AG09319 (cell line): ENCODE results near the gene PAAF1.
"Not testable (repeated sequence)": the region's sequence is repeated elsewhere in the genome, so short reads cannot be mapped to it uniquely, and the experiment has no call there.

Experiments
- DNase-seq: peaks from one replicate; pipeline ENCODE4 v3.0.0-alpha.2; 2010; ENCODE audit warnings: low read depth; ENCODE audit errors: extremely low read depth
- TF ChIP-seq, protein P1 (sequence below): IDR thresholded peaks from 2 replicates; pipeline ENCODE4 v1.5.1; 2011; ENCODE audit warnings: low read depth, mild to moderate bottlenecking, inconsistent platforms, low read length, moderate library complexity

PAAF1 gene

DNA sequence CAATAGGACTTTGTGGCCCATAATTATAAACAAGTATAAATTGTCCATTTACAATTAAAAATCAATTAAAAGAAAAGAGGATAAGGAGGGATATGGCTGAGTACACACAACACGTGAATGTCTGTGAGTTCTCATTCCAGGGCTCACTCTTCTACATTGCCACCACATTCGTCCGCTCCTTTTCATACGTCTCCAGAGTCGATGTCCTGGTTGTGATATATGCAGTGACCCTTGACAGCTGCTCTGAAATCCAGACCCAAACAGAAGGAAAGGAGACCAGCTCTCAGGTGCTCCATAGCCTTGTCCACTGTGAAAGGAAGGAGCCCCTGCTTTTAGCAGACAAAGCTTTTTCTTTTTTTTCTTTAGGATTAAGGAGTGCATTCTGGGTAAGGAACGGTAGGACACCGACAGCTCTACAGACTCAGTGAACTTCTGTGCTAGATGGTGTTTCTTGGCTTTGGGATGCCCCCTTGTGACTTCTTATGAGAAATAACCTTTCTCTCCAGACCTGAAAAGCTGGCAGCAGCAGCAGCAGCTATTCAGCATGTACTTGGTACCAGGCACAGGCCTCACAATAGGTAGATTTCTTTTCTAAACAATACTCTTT is 54.3 kb downstream of the PAAF1 start:
- peak; percentile 29 for DNase-seq
- TF ChIP-seq, protein P1, sequence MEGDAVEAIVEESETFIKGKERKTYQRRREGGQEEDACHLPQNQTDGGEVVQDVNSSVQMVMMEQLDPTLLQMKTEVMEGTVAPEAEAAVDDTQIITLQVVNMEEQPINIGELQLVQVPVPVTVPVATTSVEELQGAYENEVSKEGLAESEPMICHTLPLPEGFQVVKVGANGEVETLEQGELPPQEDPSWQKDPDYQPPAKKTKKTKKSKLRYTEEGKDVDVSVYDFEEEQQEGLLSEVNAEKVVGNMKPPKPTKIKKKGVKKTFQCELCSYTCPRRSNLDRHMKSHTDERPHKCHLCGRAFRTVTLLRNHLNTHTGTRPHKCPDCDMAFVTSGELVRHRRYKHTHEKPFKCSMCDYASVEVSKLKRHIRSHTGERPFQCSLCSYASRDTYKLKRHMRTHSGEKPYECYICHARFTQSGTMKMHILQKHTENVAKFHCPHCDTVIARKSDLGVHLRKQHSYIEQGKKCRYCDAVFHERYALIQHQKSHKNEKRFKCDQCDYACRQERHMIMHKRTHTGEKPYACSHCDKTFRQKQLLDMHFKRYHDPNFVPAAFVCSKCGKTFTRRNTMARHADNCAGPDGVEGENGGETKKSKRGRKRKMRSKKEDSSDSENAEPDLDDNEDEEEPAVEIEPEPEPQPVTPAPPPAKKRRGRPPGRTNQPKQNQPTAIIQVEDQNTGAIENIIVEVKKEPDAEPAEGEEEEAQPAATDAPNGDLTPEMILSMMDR = peak; percentile 33

DNA sequence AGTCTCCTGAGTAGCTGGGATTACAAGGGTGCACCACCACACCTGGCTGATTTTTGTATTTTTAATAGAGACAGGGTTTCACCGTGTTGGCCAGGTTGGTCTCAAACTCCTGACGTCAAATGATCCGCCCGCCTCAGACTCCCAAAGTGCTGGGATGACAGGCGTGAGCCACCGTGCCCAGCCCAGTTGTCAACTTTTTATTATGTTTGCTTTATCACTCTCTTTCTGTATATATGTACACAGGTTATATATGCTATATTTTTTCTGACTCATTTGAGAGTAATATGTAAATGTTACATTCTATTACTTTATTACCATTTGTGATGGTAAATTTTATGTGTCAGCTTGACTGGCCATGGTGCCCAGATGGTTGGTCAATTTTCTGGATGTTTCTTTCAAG is 55.2 kb downstream of the PAAF1 start:
- no peak for DNase-seq
- TF ChIP-seq, protein P1 = no peak

DNA sequence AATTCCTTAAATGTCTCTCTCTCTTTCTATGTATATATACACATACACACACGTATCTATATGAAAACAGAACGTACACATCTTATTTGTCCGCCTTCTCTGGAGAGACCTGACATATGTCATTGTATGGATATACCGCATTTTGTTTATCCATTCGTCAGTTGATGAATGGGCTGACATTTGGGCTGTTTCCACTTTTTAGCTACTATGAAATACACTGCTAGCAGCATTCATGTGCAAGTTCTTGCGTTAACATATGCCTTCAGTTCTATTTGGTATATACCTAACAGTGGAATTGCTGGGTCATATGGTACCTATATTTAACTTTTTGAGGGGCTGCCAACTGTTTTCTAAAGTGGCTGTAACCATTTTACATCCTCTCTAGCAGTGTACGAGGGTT is 56.0 kb downstream of the PAAF1 start:
- DNase-seq = no peak
- TF ChIP-seq, protein P1 = no peak

DNA sequence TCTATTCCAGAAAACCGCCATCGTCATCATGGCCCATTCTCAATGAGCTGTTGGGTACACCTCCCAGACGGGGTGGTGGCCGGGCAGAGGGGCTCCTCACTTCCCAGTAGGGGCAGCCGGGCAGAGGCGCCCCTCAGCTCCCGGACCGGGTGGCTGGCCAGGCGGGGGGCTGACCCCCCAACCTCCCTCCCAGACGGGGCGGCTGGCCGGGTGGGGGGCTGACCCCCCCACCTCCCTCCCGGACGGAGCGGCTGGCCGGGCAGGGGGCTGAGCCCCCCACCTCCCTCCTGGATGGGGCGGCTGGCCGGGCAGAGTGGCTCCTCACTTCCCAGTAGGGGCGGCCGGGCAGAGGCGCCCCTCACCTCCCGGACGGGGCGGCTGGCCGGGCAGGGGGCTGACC is 59.2 kb downstream of the PAAF1 start:
- DNase-seq = not testable (repeated sequence)

DNA sequence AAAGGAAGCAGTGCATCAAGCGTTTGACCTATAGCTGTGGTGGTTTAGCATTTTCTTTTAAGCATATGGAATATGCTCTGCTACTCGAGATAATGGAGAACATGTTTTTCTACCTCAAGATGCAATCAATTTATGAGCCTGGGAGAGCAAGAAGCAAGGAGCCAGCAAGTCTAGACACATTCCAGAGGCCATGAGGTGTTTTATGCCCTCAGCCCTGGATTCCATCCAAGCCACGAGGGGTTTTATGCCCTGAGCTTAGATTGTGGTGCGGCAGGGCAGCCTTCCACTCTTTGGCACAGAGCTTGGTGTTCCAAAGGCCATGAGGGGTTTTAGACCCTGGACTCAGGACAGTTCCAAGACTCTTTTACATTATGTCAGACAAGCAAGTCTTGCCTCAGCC is 62.3 kb downstream of the PAAF1 start:
- DNase-seq = no peak
- TF ChIP-seq, protein P1 = no peak

- TF ChIP-seq, protein P1 = no peak
- DNase-seq = no peak
These were observed 64.2 kb downstream of the PAAF1 start for GRCh38 chr11:73940801-73941570.

DNA sequence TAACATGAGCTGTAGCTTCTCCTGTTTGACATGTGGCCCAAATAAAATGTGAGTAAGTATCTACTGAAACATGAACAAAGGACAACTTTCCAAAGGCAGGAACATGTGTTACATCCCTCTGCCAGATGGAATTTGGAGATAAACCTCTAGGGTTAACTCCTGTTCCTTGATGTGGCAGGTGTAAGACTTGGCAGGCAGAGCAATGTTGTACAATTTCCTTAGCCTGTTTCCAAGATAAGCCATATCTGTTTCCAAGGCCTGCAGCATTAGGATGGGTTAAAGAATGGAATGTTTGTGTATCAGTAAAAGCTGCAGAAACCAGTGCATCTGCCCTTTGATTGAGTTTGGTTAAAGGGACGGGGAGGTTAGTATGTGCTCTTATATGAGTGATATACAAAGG is 65.2 kb downstream of the PAAF1 start:
- TF ChIP-seq, protein P1 = no peak
- no peak for DNase-seq
